Bronchial smooth muscle cell (primary cell): ENCODE results near the gene GSX1. TPM values are rescaled to one million over a fixed set of nuclear protein-coding genes. Genes with fewer than 3 reads are reported as not detected.

Experiments
- total RNA-seq: library from RNA; depleted of rRNA; stranded (reverse); fragments of >200 nt; gene quantifications from 2 replicates; pipeline ENCODE4 v1.2.1, GENCODE V29; 2014

The GSX1 gene
- not detected in 2 replicates for total RNA-seq

DNA sequence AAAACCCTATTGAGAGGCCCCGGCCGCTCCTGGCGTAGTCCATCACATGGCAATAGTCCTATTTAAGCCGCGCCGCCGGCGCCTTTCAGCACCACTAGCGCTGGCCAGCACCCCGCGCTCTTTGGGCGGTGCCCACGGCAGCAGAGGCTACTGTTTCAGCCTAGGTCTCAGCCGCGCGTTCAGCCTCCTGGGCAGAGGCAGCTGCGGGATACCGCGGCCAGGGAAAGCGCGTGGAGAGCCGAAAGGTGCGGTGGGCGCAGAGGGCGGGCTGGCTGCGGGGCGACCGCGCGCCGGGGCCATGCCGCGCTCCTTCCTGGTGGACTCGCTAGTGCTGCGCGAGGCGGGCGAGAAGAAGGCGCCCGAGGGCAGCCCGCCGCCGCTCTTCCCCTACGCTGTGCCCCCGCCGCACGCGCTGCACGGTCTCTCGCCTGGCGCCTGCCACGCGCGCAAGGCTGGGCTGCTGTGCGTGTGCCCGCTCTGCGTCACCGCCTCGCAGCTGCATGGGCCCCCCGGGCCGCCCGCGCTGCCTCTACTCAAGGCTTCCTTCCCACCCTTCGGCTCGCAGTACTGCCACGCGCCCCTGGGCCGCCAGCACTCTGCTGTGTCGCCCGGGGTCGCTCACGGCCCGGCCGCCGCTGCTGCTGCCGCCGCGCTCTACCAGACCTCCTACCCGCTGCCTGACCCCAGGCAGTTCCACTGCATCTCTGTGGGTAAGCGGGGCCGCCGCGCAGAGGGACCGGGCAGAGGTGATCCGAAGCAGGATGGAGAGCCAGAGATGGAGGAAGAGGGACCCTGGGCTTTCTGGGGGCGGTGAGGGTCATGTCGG lies at the start of gene GSX1:
TSS of gene GSX1 (plus strand) at position 91 of the 826 bp plus-strand sequence. CDS start at position 299, 208 bp downstream.

Other genes starting within 250 kb of the GSX1 start
- 3.6 and 6.1 TPM in 2 replicates for gene LNX2, start 172.0 kb upstream of the GSX1 start, total RNA-seq
- gene POLR1D, start 170.6 kb upstream of the GSX1 start, total RNA-seq: 41.4 and 58.9 TPM in 2 replicates
- not detected in 2 replicates for gene PDX1, start 127.5 kb downstream of the GSX1 start, total RNA-seq
- gene CDX2, start 176.8 kb downstream of the GSX1 start, total RNA-seq: not detected in 2 replicates
- gene URAD, start 196.2 kb downstream of the GSX1 start, total RNA-seq: not detected in 2 replicates